Measurements from ENCODE around the gene WNK1.
"Not testable (repeated sequence)": the region's sequence is repeated elsewhere in the genome, so short reads cannot be mapped to it uniquely, and the experiment has no call there.

Gene WNK1

GRCh38 chr12:751999-752694 lies at the start of gene WNK1:
Gene WNK1, plus strand, starts transcription at chr12:752579. Its CDS starts 987 bp downstream, at chr12:753566.
- DNase-seq = peak; percentile 82

- no peak for DNase-seq
Observed at GRCh38 chr12:704516-705242, 47.7 kb upstream of the WNK1 start.

DNA sequence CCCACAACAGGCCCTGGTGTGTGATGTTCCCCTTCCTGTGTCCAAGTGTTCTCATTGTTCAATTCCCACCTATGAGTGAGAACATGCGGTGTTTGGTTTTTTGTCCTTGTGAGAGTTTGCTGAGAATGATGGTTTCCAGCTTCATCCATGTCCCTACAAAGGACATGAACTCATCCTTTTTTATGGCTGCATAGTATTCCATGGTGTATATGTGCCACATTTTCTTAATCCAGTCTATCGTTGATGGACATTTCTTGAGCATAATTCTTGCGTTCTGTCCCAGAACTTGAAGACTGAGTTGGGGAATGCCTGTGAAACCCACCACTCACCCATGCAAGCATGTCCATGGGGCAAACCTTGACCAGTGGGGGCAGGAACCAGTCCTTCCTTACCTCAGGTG lies 44.3 kb upstream of the WNK1 start:
- not testable (repeated sequence) for DNase-seq

DNA sequence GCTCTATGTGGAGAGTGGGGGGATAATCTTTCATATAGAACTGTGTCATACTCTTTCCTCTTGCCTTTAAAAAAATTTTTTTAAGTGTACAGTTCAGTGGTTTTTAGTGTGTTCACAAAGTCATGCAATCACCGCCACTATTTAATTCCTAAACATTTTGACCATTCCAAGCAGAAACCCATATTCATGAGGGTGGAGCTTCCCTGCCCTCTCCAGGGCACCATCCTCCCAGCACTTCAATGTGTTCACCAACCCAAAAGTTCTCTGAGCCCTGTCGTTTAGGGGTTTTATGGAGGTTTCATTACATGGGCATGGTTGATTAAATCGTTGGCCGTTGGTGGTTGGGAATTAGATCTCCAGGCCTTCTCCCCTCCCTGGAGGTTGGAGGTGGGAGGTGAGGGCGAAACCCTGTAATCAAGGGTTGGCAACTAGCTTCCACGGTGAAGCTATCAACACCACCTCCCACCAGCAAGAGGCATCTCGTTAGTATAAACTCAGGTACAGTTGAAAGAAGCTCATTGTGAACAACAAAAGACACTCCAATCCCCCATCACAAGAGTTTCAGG lies 42.8 kb upstream of the WNK1 start:
- DNase-seq = peak; percentile 17

DNA sequence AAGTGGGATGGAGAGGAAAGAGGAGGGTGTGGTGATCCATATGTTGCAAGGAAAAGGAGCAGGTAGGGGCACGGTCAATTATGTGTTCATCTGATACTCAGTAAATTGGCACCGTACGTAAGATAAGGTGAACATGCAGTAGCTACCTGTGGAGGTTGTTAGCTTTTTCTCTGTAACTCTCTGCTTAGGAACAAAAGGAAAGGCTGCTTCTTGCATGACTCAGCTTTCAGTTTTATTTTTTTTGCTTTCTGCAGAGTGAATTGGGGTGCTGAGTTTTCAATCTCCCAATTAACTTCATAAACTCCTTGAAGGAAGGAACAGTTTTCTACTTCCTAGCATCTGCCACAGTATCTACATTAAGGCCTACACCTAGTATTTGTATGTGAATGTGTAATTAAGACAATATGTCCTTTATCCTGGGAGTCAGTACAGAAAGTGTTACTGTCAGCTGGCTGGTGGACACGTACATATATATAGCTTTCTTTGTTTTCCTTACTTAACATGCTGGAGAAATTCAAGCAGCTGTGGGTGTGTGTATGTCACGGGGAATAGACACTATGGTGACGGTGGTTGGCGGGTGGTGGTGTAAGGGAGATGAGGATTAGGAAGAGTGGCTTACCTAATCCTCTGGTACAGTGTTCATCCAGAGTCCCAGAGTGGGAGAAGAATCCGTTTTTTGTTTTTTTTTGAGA lies 40.1 kb upstream of the WNK1 start:
- no peak for DNase-seq

- no peak for DNase-seq
Observed at GRCh38 chr12:713281-713875, 39.0 kb upstream of the WNK1 start.

DNA sequence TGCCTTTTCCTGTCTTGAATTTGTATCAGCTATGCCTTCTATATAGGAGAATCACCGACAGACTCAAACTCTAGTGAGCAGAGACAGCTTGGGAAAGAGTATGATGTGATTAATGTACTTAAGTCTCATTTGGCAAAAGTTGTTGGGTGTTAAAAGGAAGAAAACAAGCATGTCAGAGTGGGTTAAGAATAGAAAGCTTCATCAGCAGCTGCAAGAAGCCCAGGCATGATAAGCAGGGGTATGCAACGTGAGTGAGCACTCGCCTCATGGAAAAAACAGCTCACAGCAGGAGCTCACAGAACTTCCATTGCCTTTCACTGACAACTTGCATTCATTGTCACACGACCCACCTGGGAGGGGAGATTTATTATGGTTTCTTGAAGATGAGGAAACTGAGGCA lies 35.9 kb upstream of the WNK1 start:
- no peak for DNase-seq

- DNase-seq = no peak
Observed at GRCh38 chr12:718756-719102, 33.6 kb upstream of the WNK1 start.

GRCh38 chr12:720231-720941 lies 32.0 kb upstream of the WNK1 start:
- DNase-seq = no peak

DNA sequence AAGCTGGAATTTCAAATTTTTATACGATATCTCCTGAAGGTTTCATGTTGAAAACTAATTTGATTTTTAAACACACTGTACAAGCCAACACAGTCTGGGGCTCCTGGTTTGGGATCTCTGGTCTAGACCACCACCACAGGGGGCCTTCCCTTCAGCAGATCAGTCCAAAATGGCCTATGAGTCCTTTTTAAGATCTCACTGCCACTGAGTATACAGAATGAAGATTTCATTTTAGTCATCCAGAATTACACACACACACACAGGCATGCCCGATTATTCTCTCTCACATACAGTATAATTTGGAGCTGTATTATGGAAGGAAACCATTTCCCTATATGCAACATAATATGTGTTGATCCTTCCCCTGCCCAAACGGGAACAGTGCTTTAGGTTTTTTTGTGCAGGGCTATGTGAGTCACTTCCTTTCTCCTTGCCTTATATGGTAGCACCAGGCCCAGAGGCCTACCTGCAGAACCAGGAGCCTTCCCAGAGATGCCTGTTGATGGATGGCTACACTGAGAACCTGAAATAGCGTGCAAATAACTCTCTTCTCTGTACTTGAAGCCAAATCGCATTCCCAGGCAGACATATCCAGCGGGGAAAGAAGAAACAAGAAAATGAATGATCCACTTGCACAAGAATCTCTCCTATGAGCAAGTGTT lies 28.1 kb upstream of the WNK1 start:
- DNase-seq = no peak

GRCh38 chr12:725076-725475 lies 27.3 kb upstream of the WNK1 start:
- no peak for DNase-seq

GRCh38 chr12:726281-727140 lies 25.9 kb upstream of the WNK1 start:
- DNase-seq = no peak

GRCh38 chr12:727321-727720 lies 25.1 kb upstream of the WNK1 start:
- DNase-seq = no peak

GRCh38 chr12:728781-729180 lies 23.6 kb upstream of the WNK1 start:
- DNase-seq = no peak

GRCh38 chr12:729221-729620 lies 23.2 kb upstream of the WNK1 start:
- DNase-seq = no peak

DNA sequence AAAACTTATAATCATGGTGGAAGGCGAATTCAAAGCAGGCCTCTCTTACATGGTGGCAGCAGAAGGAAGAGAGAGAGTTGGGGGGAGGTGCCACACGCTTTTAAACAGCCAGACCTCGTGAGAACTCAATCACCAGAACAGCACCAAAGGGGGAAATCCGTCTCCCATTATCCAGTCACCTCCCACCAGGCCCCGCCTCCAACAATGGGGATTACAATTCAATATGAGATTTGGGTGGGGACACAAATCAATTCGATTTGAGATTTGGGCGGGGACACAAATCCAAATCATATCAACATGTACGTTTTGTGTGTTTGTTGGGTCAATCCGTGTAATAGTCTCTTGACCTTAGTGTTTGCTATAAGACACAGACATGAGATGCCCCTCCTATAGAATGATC lies 21.8 kb upstream of the WNK1 start:
- no peak for DNase-seq

DNA sequence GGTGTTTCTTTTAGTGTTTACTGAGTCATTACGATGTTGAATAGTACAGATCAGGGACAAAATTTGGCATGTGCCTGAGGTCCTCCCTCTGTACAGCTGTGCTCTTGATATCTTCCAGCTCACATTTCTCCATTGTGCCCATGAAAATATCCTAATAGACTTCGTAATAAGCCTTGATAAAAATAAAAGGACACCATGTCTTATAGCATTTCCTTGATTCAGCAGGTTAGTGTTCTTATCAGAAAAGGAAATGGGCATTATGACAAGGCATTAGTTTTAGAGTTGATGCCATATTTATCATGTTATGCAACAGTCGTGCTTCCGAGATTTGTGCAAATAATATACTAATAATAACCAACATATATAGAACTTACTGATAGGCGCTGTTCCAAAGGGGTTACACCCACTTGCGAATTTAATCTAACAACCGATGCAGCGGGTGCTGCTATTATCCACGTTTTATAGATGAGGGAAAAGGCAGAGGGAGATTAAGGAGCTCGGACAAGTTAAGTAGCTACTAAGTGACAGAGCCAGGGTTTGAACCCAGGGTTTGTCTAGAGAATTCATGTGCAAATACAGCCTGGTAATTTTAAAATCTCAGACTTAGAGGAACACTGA lies 15.1 kb upstream of the WNK1 start:
- no peak for DNase-seq

- DNase-seq = no peak
Observed at GRCh38 chr12:738712-739111, 13.7 kb upstream of the WNK1 start.

- no peak for DNase-seq
Observed at GRCh38 chr12:739349-739748, 13.0 kb upstream of the WNK1 start.

DNA sequence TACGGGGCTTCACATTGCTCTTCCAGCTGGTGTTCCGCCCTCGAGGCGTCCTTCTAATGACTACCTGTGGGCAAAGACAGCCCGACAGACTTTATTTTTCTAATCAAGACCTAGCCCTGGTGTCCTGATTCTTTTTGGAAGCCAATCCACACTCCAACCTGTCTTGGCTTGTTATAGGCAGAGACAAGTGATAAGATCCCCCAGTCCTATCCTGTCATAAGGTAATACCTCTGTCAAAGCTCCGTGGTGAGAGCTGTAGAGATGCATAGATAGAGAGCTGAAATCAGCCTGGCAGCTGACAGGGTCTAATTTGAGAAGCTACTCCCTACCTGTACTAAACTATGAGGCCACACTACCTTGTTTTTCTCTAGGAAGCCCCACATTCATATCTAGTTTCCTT lies 11.5 kb upstream of the WNK1 start:
- DNase-seq = no peak
